Measurements from ENCODE around the gene RASL10A. TPM values are rescaled to one million over a fixed set of nuclear protein-coding genes. Genes with fewer than 3 reads are reported as not detected.
"Not testable (repeated sequence)": the region's sequence is repeated elsewhere in the genome, so short reads cannot be mapped to it uniquely, and the experiment has no call there.

RASL10A gene
- 1 to 10 TPM in 1 of 4 donors, under 1 TPM in 2, not detected in 1; 0.38 to 3.5 (median 0.75) TPM for total RNA-seq

- WGBS, 2 donors = 0 to 3% methylated on average over 3 to 27 of the region's 103 CpGs
- Histone ChIP-seq H3K4me1 (peaks cover 36 to 56% (median 48%) of the 10 kb centered on the region in 3 donors), H3K4me3 (peak within 1 kb of the TSS; percentile 13 to 59 (median 36)), H3K36me3 (peaks cover 0 to 9% (median 0%) of the 10 kb centered on the region in 3 donors), H3K27ac (no peak within 1 kb of the TSS), H3K27me3 (peaks cover 5 to 46% (median 8%) of the 10 kb centered on the region in 4 donors), H3K9me3 (no peaks in the 10 kb centered on the region)
- DNase-seq = no peak
- TF ChIP-seq POLR2A (IDR thresholded peaks at IDR 0.05) (no peak), CTCF (IDR thresholded peaks at IDR 0.05) (no peak)
- intact Hi-C loops (cut with DNase I) = no loop called here
Observed at GRCh38 chr22:29315286-29316140, at the start of gene RASL10A. Gene RASL10A (minus strand): TSS chr22:29315697. CDS start chr22:29315246, 451 bp downstream.

GRCh38 chr22:29359469-29359868, 44.0 kb upstream of the RASL10A start:
- Histone ChIP-seq H3K27me3 (no peaks in the 10 kb centered on the region), H3K4me3 (no peak overlapping the region), H3K4me1 (peaks cover 2 to 31% (median 5%) of the 10 kb centered on the region in 3 donors), H3K27ac (no peak overlapping the region), H3K36me3 (peaks cover 22 to 78% (median 39%) of the 10 kb centered on the region in 3 donors), H3K9me3 (no peaks in the 10 kb centered on the region)
- 30 to 40% methylated on average over 8 to 9 of the region's 9 CpGs for WGBS, 2 donors
- peak in 5 of 6 experiments; percentile 41 to 52 (median 46) for TF ChIP-seq CTCF (IDR thresholded peaks at IDR 0.05)
- no peak for TF ChIP-seq POLR2A (IDR thresholded peaks at IDR 0.05)
- no peak for DNase-seq
- intact Hi-C loops (cut with DNase I) = no loop called here

- 88 to 91% methylated on average over 12 of the region's 12 CpGs for WGBS, 2 donors
- Histone ChIP-seq H3K4me1 (peaks cover 0 to 19% (median 0%) of the 10 kb centered on the region in 3 donors), H3K36me3 (peaks cover 34 to 83% (median 51%) of the 10 kb centered on the region in 3 donors)
- H3K4me3 ChIP-seq; DNase-seq; intact Hi-C loops (cut with DNase I); H3K27me3 ChIP-seq; H3K9me3 ChIP-seq; H3K27ac ChIP-seq: not testable (repeated sequence)
Observed at GRCh38 chr22:29357193-29357890, 41.8 kb upstream of the RASL10A start.

GRCh38 chr22:29353860-29354259, 38.4 kb upstream of the RASL10A start:
- peaks cover 61 to 100% (median 75%) of the 10 kb centered on the region in 3 donors for H3K36me3 ChIP-seq
- WGBS, 2 donors = 93 to 100% methylated on average over 7 to 8 of the region's 8 CpGs
- DNase-seq = no peak
- H3K4me3 ChIP-seq = no peak overlapping the region
- H3K4me1 ChIP-seq = no peaks in the 10 kb centered on the region
- intact Hi-C loops (cut with DNase I) = no loop called here
- no peak overlapping the region for H3K27ac ChIP-seq
- H3K27me3 ChIP-seq = no peaks in the 10 kb centered on the region
- no peaks in the 10 kb centered on the region for H3K9me3 ChIP-seq
- TF ChIP-seq CTCF (IDR thresholded peaks at IDR 0.05) (no peak), POLR2A (IDR thresholded peaks at IDR 0.05) (no peak)

GRCh38 chr22:29353286-29353685, 37.8 kb upstream of the RASL10A start:
- no peak overlapping the region for H3K27ac ChIP-seq
- H3K4me3 ChIP-seq = no peak overlapping the region
- H3K9me3 ChIP-seq = no peaks in the 10 kb centered on the region
- no peaks in the 10 kb centered on the region for H3K4me1 ChIP-seq
- no peak for DNase-seq
- intact Hi-C loops (cut with DNase I) = no loop called here
- no peaks in the 10 kb centered on the region for H3K27me3 ChIP-seq
- 89 to 92% methylated on average over 9 to 11 of the region's 11 CpGs for WGBS, 2 donors
- TF ChIP-seq CTCF (IDR thresholded peaks at IDR 0.05) (no peak), POLR2A (IDR thresholded peaks at IDR 0.05) (no peak)
- H3K36me3 ChIP-seq = peaks cover 59 to 100% (median 71%) of the 10 kb centered on the region in 3 donors
